ENCODE results near the gene HOPX. TPM values are rescaled to one million over a fixed set of nuclear protein-coding genes. Genes with fewer than 3 reads are reported as not detected.

HOPX gene
- total and polyA plus RNA-seq, 4 donors, result 144 to 792 (median 590) TPM

- ATAC-seq (ENCODE audit: insufficient read depth, low FRiP score) (no peak), DNase-seq (no peak)
- no peak overlapping the region for H3K9ac ChIP-seq (ENCODE audit: insufficient read depth in 1 of 2, low read length in 2 of 2)
- no peaks in the 10 kb centered on the region for H3K36me3 ChIP-seq (ENCODE audit: control insufficient read depth in 4 of 4, insufficient read depth in 4 of 4, low read length in 4 of 4)
- no peaks in the 10 kb centered on the region for H3K27me3 ChIP-seq (ENCODE audit: control insufficient read depth in 3 of 3, insufficient read depth in 3 of 3, low read length in 2 of 3)
- no peaks in the 10 kb centered on the region for H3K9me3 ChIP-seq (ENCODE audit: control insufficient read depth in 4 of 4, insufficient read depth in 3 of 4, low read length in 3 of 4)
- WGBS, 2 donors, result 76 to 80% methylated on average over 2 of the region's 2 CpGs
- peaks cover 0 to 4% (median 0%) of the 10 kb centered on the region in 5 donors for H3K4me1 ChIP-seq (ENCODE audit: control insufficient read depth in 5 of 5, insufficient read depth in 5 of 5, low read length in 5 of 5)
- no peak overlapping the region for H3K4me3 ChIP-seq
- TF ChIP-seq CTCF (IDR thresholded peaks at IDR 0.05; ENCODE audit: control extremely low read depth, extremely low read depth), result no peak
- H3K27ac ChIP-seq (ENCODE audit: low read depth in 1 of 2, low read length in 1 of 2), result no peak overlapping the region
Measured at GRCh38 chr4:56689201-56689969, 8.3 kb upstream of the HOPX start.

- no peaks in the 10 kb centered on the region for H3K27me3 ChIP-seq (ENCODE audit: control insufficient read depth in 3 of 3, insufficient read depth in 3 of 3, low read length in 2 of 3)
- no peaks in the 10 kb centered on the region for H3K9me3 ChIP-seq (ENCODE audit: control insufficient read depth in 4 of 4, insufficient read depth in 3 of 4, low read length in 3 of 4)
- ATAC-seq (ENCODE audit: insufficient read depth, low FRiP score) (no peak), DNase-seq (no peak)
- peaks cover 0 to 8% (median 0%) of the 10 kb centered on the region in 5 donors for H3K4me1 ChIP-seq (ENCODE audit: control insufficient read depth in 5 of 5, insufficient read depth in 5 of 5, low read length in 5 of 5)
- no peak for TF ChIP-seq CTCF (IDR thresholded peaks at IDR 0.05; ENCODE audit: control extremely low read depth, extremely low read depth)
- WGBS, 2 donors, result 77% methylated on average over 2 of the region's 2 CpGs
- no peaks in the 10 kb centered on the region for H3K36me3 ChIP-seq (ENCODE audit: control insufficient read depth in 4 of 4, insufficient read depth in 4 of 4, low read length in 4 of 4)
- no peak overlapping the region for H3K9ac ChIP-seq (ENCODE audit: insufficient read depth in 1 of 2, low read length in 2 of 2)
- H3K4me3 ChIP-seq, result no peak overlapping the region
- H3K27ac ChIP-seq (ENCODE audit: low read depth in 1 of 2, low read length in 1 of 2), result no peak overlapping the region
Measured at GRCh38 chr4:56688094-56688647, 7.1 kb upstream of the HOPX start.

GRCh38 chr4:56686537-56687231 is 5.6 kb upstream of the HOPX start:
- no peak for TF ChIP-seq CTCF (IDR thresholded peaks at IDR 0.05; ENCODE audit: control extremely low read depth, extremely low read depth)
- ATAC-seq (ENCODE audit: insufficient read depth, low FRiP score) (no peak), DNase-seq (no peak)
- H3K4me3 ChIP-seq, result no peak overlapping the region
- no peak overlapping the region for H3K9ac ChIP-seq (ENCODE audit: insufficient read depth in 1 of 2, low read length in 2 of 2)
- no peaks in the 10 kb centered on the region for H3K9me3 ChIP-seq (ENCODE audit: control insufficient read depth in 4 of 4, insufficient read depth in 3 of 4, low read length in 3 of 4)
- no peak overlapping the region for H3K27ac ChIP-seq (ENCODE audit: low read depth in 1 of 2, low read length in 1 of 2)
- WGBS, 2 donors, result 91 to 95% methylated on average over 3 of the region's 3 CpGs
- peaks cover 0 to 18% (median 5%) of the 10 kb centered on the region in 5 donors for H3K4me1 ChIP-seq (ENCODE audit: control insufficient read depth in 5 of 5, insufficient read depth in 5 of 5, low read length in 5 of 5)
- H3K27me3 ChIP-seq (ENCODE audit: control insufficient read depth in 3 of 3, insufficient read depth in 3 of 3, low read length in 2 of 3), result no peaks in the 10 kb centered on the region
- H3K36me3 ChIP-seq (ENCODE audit: control insufficient read depth in 4 of 4, insufficient read depth in 4 of 4, low read length in 4 of 4), result no peaks in the 10 kb centered on the region
